GM19395 (cell line): ENCODE data around the gene OXSM.

ENCODE experiments used
- ATAC-seq: cut with Tn5 transposase; IDR thresholded peaks from one replicate; pipeline ENCODE4 v1.9.1; 2021; ENCODE audit warnings: mild to moderate bottlenecking, moderate library complexity; ENCODE audit not compliant: unreplicated experiment

Gene OXSM

DNA sequence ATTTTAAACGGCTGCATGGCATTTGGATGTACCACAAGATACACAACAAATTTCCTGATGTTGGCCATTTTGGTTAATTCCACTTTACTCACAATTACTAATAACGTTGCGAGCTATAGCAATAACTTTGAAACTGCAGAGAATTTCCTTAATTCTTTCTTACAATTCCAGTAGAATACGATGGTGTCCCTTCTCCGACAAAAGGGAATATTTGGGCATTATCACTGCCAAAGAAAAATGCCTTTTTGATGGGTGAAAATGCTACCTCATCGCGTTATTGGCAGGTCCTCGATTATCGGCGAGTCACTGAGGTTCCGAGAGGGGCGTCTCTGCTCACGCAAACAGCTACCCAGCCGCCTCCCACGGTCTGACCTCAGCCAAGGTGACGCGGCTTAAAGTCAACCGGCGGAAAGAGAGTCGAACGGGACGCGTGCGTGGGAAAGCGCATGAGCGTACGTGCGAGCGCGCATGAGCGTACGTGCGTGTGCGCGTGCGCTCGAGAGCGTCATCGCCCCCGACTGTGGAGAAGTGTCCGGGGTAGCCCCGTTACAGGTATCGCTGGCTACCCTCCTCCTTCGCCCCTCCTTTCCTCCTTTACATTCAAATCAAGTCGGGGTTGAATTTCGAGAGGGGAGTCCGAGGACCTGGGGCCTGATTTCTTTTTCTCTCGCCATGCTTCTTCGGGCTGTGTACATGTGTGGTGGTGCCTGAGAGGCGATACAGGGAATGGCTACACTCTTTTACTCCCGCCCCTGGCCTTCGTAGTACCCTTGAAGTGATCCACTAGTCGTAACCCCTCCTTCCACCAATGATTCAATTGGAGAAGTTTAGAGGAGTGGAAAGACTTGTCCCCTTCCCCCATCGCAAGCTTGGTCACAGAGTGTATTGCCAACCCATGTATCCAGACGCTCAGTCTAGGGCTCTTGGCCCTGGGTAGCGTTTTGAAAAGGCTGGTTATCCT lies at the start of gene OXSM:
Gene OXSM, plus strand, starts transcription at position 495 of the 961 bp plus-strand sequence. CDS start 931 bp downstream, outside the sequence.
- ATAC-seq, result peak; percentile 95

DNA sequence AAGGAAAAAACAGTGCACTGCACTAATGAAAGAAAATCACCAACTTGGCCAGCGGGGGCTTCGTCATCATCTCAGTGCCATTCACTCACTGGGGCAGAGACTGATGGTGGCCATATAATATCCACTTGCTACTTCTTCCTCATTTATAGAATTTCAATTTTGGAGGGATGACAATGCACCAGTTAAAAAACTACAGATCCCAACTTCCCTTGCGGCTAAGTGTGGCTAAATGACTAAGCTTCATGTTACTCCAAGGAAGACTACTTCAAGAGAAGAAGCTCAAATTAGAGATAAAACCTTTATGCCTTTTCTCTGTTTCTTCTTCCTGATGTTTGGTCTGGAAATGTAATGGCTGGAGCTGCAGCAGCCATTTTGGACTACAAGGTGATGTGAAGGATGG lies 45.4 kb upstream of the OXSM start:
- no peak for ATAC-seq

DNA sequence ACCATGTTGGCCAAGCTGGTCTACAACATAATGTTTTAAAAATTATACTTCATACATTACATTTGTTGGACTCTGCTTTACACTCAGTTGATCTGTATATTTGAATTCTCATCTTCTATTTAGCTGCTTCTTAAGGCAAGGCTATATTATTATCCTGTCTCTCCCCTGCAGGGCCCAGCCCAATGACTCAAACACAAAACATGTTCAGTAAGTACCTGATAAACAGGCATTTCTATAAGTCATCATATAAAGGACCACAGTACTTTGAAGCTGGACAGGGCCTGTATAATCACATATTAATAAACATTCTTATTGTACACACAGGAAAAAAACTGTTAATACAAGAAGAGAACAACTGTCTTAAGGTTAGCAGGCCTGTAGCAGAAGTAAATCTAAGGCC lies 42.9 kb upstream of the OXSM start:
- no peak for ATAC-seq

DNA sequence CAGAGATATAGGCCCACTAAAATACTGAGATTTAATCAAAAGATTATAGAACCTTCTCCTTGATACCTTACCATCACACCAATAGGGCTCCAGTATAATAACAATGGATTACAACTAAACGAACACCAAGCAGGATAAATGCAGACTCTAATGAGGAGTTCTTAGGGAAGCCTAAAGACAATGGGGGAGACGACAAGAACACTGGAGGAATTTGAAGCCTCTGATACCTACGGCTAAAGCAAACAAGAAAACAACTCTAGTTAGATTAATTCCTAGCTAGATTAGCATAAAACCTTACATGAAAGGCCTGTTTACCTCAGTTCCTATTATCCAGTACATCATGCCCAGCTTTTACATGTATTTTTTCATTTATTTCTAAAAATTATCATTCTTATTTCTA lies 41.7 kb upstream of the OXSM start:
- no peak for ATAC-seq

DNA sequence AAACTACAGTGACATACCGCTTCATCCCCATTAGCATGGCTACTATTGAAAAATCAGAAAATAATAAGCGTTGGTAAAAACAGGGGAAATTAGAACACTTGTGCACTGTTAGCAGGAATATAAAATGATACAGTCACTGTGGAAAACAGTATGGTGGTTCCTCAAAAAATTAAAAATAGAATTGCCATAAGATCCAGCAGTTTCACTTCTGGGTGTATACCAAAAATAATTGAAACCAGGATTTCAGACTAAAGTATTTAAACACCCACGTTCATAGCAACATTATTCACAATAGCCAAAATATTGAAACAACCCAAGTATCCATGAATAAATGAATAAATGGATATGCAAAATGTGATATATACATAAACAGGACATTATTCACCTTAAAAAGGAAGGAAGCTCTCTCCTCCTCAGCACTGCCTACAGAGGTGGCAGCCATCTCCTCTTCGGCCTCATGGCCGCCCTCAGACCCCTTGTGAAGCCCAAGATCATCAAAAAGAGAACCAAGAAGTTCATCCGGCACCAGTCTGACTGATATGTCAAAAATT lies 40.8 kb upstream of the OXSM start:
- ATAC-seq, result no peak

DNA sequence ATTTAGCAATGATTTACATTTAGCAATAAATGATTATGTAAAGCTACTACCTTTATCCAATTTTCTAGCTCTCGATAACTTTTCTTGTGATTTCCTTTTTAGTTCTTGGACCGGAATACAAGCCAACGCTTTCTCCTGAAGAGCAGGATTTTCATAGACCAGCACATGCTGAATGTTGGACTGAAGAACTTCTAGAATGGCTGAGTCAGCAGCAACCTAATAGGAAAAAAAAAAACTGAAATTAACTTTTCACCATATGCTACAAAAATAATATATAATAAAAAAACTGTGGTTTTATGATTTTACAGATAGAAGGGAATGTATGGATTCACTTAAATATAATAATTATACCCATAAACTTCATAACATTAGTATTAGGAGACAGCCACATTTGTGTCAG lies 38.8 kb upstream of the OXSM start:
- ATAC-seq, result no peak

DNA sequence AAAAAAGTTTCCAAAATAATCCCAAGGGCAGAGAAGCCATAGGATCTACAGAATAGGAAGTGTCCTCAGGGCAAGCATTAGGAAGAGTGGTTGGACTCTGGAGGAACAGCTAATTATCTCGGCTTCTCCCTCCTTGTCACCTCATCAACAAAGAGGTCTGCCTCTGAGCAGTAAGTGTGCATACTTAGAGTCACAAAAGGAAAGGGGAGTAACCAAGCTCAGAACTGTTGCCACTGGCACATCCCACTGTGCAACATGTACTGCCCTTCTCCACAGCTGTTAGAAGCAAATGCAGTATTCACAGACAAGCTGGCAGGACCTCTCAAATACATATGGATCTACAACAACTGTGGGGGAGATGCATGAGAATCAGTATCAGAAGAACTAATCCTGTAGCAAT lies 38.2 kb upstream of the OXSM start:
- no peak for ATAC-seq

DNA sequence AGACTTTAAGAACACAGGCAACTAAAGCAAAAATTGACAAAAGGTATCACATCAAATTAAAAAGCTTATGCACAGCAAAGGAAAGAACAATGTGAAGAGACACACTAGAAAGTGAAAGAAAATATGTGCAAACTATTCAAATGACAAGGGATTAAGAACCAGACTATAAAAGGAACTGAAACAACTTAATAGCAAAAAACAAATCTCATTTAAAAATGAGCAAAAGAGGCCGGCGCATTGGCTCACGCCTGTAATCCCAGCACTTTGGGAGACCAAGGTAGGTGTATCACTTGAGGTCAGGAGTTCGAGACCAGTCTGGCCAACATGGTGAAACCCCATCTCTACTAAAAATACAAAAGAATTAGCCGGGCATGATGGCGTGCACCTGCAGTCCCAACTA lies 21.0 kb upstream of the OXSM start:
- ATAC-seq, result peak; percentile 97

DNA sequence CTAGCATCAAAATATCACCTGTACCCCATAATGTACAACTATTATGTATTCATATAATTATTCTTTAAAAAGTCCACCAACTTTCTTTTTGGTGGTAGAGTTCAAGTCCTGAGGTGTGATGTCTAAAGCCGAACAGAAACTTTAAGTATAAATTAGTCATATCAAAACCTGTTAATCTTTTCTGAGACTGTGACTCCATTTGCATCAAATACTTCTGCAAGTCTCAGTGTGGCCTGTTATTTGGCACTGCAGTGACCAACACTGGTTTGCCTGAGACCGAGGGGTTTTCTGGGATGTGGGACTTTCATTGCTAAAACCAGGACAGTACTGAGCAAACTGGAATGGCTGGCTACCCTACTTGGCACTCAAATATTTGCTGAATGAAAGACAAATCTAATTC lies 14.0 kb upstream of the OXSM start:
- peak; percentile 76 for ATAC-seq

DNA sequence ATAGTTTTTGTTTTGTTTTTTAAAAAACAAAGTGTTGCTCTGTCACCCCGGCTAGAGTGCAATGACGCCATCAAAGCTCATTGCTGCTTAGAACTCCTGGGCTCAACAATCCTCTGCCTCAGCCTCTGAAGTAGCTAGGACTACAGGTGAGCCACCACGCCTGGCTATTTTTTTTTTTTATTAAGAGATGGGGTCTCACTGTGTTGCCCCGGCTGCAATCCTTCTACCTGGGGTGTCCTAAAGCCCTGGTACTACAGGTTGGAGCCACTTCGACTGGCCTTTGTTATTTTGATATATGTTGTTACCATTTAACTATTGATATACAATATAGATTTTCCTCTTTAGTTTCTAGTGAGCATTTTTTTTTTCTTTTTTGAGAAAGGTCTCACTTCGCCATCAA lies 9.3 kb upstream of the OXSM start:
- ATAC-seq, result no peak

DNA sequence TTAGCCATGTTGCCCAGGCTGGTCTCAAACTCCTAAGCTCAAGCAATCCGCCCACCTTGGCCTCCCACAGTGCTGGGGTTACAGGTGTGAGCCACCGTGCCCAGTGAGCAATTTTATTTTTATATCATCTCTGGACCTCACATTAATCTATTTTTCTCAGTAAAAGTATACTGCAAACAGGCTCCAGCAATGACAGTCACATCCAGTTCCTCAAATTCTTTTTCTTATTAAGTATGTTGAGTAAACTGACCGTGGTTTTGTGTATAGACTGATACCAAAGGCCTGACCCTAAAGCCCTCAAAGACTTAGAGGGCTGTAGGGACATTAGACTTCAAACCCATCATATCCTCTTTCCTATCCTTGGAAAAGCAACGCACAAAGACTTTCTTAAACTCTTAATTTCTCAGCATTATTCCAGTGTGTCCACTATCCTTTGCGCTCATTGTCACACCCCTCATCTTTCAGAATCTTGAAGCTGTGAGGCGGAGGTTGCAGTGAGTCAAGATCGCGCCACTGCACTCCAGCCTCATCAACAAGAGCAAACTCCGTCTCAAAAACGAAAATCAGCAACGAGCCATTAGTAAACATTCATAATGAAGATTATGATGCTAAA lies 8.6 kb upstream of the OXSM start:
- ATAC-seq, result peak; percentile 0

DNA sequence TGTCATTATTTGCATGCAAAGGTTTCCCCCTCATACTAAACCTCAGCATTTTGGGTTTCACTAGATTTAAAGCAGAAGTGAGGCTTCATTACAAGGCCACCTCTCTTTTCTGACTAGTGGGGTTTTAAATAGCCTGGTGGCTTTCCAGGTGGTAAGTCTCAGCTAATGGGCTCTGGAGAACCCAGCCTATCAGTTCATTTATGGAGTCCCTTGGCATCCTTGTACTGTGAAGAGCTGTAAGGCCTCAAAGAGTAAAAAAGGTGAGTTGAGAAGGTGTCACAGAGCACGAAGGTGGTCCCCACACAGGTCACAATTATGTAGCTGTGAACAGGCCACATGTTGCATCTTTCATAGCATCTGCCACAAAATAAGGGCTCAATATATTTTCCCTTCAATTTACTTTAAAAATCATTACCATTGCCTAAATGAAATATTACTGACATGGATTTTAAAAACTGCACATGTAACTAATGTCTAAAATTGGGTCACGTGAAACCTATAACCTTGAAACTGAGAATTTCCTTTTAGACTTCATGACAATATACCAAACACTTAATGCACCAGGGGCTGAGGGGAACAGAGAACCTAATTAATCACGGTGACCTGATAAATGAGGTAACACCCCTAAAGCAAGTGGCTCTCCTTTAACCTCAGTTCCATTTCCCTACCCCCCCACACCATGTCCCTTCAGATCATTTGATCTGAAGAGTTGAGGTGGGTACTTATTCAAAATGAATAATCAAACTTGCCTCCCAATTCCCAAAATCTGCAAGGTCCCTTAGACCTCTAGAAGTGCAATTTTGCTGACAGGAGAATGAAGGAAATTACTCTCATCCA lies 7.9 kb upstream of the OXSM start:
- peak; percentile 69 for ATAC-seq

DNA sequence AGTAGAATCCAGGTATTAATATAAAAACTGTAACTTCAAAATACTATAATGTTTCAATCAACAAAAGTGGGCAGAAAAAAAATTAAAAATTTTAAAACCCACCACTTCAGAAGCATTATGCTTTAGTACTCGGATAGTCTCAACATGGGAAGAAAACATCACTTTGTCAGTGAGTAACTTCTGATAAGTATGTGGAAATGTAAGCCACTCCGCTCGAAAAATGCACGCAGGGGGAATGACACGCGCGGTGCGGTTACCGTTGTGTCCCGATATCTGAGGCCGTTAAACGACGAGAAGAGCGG lies 7.3 kb upstream of the OXSM start:
- ATAC-seq, result no peak

DNA sequence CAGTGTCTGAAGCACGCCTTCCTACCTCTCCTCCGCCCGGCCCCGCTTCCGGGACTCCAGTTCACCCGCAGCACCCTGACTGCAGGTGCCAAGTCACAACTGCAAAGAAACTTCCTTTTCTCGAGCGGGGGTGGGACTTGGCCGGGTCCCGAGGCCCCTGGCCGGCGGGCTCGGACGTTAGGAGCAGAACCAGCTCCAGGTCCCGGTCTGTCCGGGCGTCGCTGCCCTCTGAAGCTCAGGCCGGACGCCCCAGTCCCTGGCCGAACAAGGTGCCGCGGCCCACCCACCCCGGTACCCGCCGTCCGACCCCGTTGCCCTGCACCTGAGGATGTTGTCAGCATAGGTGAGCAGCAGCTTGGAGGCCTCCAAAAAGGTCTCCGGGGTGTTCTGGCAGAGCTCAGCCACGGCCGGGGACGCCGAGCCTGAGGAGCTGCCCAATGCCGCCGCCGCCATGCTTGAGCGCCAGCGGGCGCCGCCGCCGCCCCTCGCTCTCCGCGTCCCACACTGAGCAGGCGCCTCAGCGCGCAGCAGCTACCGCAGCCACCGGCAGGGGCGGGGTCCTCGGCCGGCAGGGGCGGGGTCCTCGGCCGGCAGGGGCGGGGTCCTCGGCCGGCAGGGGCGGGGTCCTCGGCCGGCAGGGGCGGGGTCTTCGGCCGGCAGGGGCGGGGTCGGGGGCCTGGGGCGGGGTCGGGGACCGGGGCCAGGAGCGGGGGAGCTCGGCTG lies 6.8 kb upstream of the OXSM start, which contains the start of gene NGLY1:
Gene NGLY1, minus strand, starts transcription at position 506 of the 723 bp plus-strand sequence. Its CDS starts 53 bp downstream, at position 453.
- peak; percentile 68 for ATAC-seq

DNA sequence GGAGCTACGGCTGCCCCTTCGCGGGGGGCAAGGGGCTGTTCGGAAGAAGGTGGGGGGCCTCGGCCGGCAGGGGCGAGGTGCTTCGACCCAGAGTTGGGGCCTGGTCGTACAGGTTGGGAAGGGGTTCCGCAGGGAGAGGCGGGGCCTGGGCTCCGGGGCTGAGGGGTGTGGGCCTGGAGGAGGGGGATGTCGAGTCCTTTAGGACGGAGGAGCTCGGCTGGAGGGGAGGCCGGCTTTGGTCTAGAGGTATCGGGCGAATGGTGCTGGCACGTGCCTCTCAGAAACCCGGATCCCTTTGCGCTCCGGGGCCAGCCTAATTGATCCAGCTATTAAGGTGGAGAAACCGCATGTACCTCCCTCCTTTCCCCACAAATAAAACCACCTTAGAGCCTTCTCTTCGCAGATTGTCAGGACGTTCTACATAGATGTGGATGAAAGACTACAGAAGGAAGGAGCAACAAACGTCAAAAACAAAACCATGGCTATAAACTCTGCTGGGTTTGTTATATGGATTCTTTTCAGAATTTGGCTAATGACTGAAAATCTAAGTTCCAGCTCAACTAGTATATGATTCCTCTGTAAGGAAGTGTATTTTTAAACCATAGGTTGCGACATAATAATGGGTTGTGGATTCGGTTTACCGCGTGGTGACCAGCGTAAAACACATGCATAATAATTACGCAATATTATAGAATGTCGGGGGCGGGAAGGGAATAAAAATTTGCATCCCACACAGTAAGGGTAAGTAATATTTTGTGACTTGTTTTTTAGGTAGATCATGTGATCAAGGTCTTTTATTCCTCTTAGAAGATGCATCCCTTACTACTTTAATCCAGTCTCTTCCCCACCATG lies 6.0 kb upstream of the OXSM start:
- peak; percentile 32 for ATAC-seq

DNA sequence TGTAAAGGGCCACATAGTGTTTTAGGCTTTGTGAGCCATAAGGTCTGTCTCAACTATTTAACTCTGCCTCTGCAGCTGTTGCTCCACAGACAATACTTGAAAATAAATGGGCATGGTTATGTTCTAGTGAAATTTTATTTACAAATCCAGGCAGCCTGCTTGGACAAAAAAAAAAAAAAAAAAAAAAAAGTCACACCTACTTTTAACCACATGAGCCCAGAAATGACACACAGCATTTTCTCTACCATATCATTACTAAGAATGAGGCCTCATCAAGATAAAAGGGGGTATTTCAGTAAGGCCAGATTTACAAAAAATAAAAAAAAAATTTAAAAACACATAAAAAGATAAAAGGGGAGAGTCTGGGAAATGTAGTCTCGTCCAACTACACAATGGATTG lies 4.9 kb upstream of the OXSM start:
- no peak for ATAC-seq

DNA sequence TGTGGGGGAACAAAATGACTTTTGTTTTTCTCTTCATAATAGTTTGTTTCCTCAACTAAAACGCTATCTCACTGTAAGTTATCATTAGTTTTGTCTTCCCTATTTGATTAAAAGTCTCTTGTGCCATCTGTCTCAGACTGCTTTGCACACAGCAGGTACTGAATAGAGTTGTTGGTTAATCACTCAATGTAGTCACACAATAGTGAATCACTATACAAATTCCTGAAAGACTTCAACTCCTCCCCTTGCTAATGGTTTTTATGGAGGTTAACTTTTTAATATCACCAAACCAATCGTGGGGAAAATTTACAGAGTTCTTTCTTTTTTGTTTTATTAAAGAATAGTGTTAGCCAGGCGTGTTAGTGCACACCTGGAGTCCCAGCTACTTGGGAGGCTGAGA lies 4.1 kb upstream of the OXSM start:
- no peak for ATAC-seq

DNA sequence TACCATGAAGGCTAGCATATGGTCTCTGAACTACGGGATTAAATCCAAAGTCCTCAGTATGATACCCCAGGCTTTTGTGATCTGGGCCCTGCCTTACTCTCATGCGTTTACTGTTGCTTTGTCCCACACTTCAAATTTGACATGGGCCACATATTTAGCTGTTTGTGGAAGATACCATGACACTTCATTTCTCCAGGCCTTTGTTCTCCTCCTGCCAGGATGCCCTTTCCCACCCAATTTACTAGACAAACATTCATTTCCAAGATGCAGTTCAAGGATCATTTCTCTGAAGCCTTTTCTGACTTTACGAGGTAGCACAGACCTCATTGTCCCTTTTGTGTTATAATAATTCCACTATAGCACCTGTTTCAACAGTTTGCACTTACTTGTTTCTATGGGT lies 2.2 kb upstream of the OXSM start:
- no peak for ATAC-seq

DNA sequence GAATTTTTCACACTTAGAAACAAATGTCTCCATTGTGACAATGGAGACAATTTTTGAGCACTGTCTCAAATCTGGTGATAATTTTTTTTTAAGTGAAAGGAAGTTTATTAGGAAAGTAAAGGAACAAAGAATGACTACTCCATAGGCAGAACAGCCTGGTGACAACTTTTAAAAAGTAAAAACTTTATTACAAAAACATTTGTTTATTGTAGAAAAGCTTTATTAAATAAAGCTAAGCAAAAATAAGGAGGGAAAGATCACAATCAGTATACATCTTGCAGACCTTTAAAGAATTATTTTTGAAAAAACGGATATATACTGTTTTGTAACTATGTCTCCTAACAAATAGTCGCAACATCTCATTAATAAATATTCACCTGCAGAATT lies 688 bp upstream of the OXSM start:
- no peak for ATAC-seq

DNA sequence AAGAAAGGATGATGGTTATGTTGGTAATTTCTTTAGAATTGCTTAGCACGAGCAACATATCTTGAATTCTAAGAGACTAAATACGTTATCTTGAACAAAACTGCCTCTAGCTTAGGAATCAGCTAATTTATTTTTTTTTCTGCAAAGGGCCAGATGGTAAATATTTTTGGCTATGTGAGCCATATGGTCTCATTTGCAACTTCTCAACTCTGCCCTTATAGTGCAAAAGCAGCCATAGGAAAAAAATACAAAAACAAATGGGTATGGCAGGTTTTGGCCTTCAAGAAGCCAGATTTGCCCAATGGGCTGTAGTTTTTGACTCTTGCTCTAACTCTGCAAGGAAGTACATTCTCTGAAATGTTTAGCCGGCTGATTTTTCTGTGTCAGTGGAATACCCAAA lies 11.9 kb downstream of the OXSM start:
- no peak for ATAC-seq
